NAMALWA (cell line): Measurements from ENCODE around the gene CD8A.

Experiments
- DNase-seq: peaks from one replicate; pipeline ENCODE4 v3.0.0-alpha.2; 2015; ENCODE audit warnings: low spot score

CD8A gene

GRCh38 chr2:86808315-86809161, 17.8 kb upstream of the CD8A start:
- DNase-seq, result peak; percentile 90

- no peak for DNase-seq
Observed at GRCh38 chr2:86807468-86808275, 17.0 kb upstream of the CD8A start.

GRCh38 chr2:86807133-86807467, 16.4 kb upstream of the CD8A start:
- no peak for DNase-seq

- no peak for DNase-seq
Observed at GRCh38 chr2:86806059-86806857, 15.5 kb upstream of the CD8A start.

- no peak for DNase-seq
Observed at GRCh38 chr2:86800856-86801567, 10.3 kb upstream of the CD8A start.

GRCh38 chr2:86794861-86795260, 4.1 kb upstream of the CD8A start:
- no peak for DNase-seq

- no peak for DNase-seq
Observed at GRCh38 chr2:86793752-86794151, 3.0 kb upstream of the CD8A start.

GRCh38 chr2:86791573-86791972, 860 bp upstream of the CD8A start:
- no peak for DNase-seq

GRCh38 chr2:86790134-86790675, 508 bp downstream of the CD8A start:
- no peak for DNase-seq

- no peak for DNase-seq
Observed at GRCh38 chr2:86789687-86790133, 1.0 kb downstream of the CD8A start.

- DNase-seq, result no peak
Observed at GRCh38 chr2:86788881-86789686, 1.6 kb downstream of the CD8A start.

GRCh38 chr2:86788165-86788564, 2.5 kb downstream of the CD8A start:
- no peak for DNase-seq

- DNase-seq, result no peak
Observed at GRCh38 chr2:86787736-86788135, 3.0 kb downstream of the CD8A start.

- no peak for DNase-seq
Observed at GRCh38 chr2:86786001-86786536, 4.6 kb downstream of the CD8A start.

- no peak for DNase-seq
Observed at GRCh38 chr2:86785456-86785855, 5.3 kb downstream of the CD8A start.

- no peak for DNase-seq
Observed at GRCh38 chr2:86783615-86784339, 6.9 kb downstream of the CD8A start.

- no peak for DNase-seq
Observed at GRCh38 chr2:86782748-86783147, 8.0 kb downstream of the CD8A start.

- no peak for DNase-seq
Observed at GRCh38 chr2:86781363-86781762, 9.3 kb downstream of the CD8A start.

- no peak for DNase-seq
Observed at GRCh38 chr2:86779971-86780370, 10.7 kb downstream of the CD8A start.

- DNase-seq, result no peak
Observed at GRCh38 chr2:86778957-86779356, 11.8 kb downstream of the CD8A start.
